Endothelial cell of umbilical vein (primary cell): ENCODE results near the gene ALDH4A1. TPM values are rescaled to one million over a fixed set of nuclear protein-coding genes. Genes with fewer than 3 reads are reported as not detected.

ENCODE experiments used
- BruUV-seq: library from RNA; stranded (reverse); fragments of 400-500 nt; replicated peaks from 2 replicates; lab custom pipeline; 2021; lab: Mats Ljungman, UMichigan
- CTCF ChIA-PET: fragments of 300-600, 350-600 bp; sonication (Branson Sonifier 250); formaldehyde crosslinking; loops from one replicate; lab custom pipeline; 2021; ENCODE audit warnings: antibody characterized with exemption, inconsistent platforms; lab: Charles Lee
- POLR2A ChIA-PET: fragments of 300-600, 350-600 bp; sonication (Branson Sonifier 250); formaldehyde crosslinking; loops from one replicate; lab custom pipeline; 2021; ENCODE audit warnings: antibody characterized with exemption, inconsistent platforms; lab: Charles Lee
- DNase-seq: peaks from one replicate; pipeline ENCODE4 v3.0.0-alpha.2; 2011; ENCODE audit warnings: low read depth, low spot score
- FAIRE-seq: peaks from 2 replicates; lab custom pipeline; 2011; peaks lifted over from hg19 to GRCh38; lab: Jason Lieb, UNC
- H2AFZ ChIP-seq: 2 replicates; pipeline ENCODE4 v1.6.0; 2012; ENCODE audit warnings: low read depth, low read length, control low read depth, inconsistent platforms
- H3K27ac ChIP-seq: 2 replicates; pipeline ENCODE4 v1.5.1; 2011; ENCODE audit warnings: low read depth, mild to moderate bottlenecking, control low read depth, low read length, moderate library complexity; ENCODE audit not compliant: insufficient read depth
- H3K27me3 ChIP-seq, 2 experiments: 2 replicates each; pipeline versions ENCODE4 v1.6.0 to v1.6.1; 2011; ENCODE audit warnings: low read length in 2 of 2, mixed read lengths in 1 of 2; ENCODE audit not compliant: control insufficient read depth in 2 of 2, insufficient read depth in 2 of 2
- H3K36me3 ChIP-seq, 2 experiments: 2 replicates in 1 of 2; 3 replicates in 1 of 2; pipeline ENCODE4 v1.5.1; 2011; ENCODE audit warnings: low read length in 2 of 2, mild to moderate bottlenecking in 1 of 2, moderate library complexity in 1 of 2; ENCODE audit not compliant: control insufficient read depth in 2 of 2, insufficient read depth in 2 of 2; ENCODE audit errors: extremely low read depth in 1 of 2
- H3K4me1 ChIP-seq: 3 replicates; pipeline ENCODE4 v1.5.1; 2011; ENCODE audit warnings: mild to moderate bottlenecking, low read length; ENCODE audit not compliant: control insufficient read depth, insufficient read depth; ENCODE audit errors: extremely low read depth
- H3K4me2 ChIP-seq: 2 replicates; pipeline ENCODE4 v1.6.1; 2011; ENCODE audit warnings: low read length, control low read depth, mixed read lengths; ENCODE audit not compliant: insufficient read depth
- H3K4me3 ChIP-seq, 3 experiments: fragments of 200-600 bp in 1 of 3; sonication (generic), shearing (Covaris generic) in 1 of 3; replicated peaks in 1 of 3; 2 replicates each; pipeline ENCODE4 v1.5.1; 2011 to 2016; ENCODE audit warnings: control low read depth in 3 of 3, low read length in 3 of 3, mild to moderate bottlenecking in 2 of 3, inconsistent platforms in 1 of 3, low read depth in 1 of 3, moderate library complexity in 1 of 3; ENCODE audit not compliant: insufficient read depth in 1 of 3
- H3K79me2 ChIP-seq: 2 replicates; pipeline ENCODE4 v1.6.0; 2012; ENCODE audit warnings: low read length, inconsistent platforms; ENCODE audit not compliant: control insufficient read depth, insufficient read depth
- H3K9ac ChIP-seq: replicated peaks from 2 replicates; pipeline ENCODE3; 2011; ENCODE audit warnings: low read length, control low read depth; ENCODE audit not compliant: insufficient read depth; ENCODE audit errors: extremely low read depth
- H3K9me1 ChIP-seq: replicated peaks from 3 replicates; pipeline ENCODE4 v1.6.0; 2011; ENCODE audit warnings: mild to moderate bottlenecking, low read length; ENCODE audit not compliant: control insufficient read depth, insufficient read depth; ENCODE audit errors: extremely low read depth
- H3K9me3 ChIP-seq: replicated peaks from 2 replicates; pipeline ENCODE4 v1.5.1; 2012; ENCODE audit warnings: low read length, inconsistent platforms; ENCODE audit not compliant: control insufficient read depth, insufficient read depth
- H4K20me1 ChIP-seq: replicated peaks from 2 replicates; pipeline ENCODE3; 2011; ENCODE audit warnings: mild to moderate bottlenecking, low read length; ENCODE audit not compliant: control insufficient read depth, insufficient read depth; ENCODE audit errors: extremely low read depth
- EZH2 ChIP-seq: IDR thresholded peaks from 2 replicates; pipeline ENCODE4 v1.6.1; 2012; ENCODE audit warnings: borderline replicate concordance, low read depth, mild to moderate bottlenecking, moderate library complexity, low read length, inconsistent platforms; ENCODE audit not compliant: severe bottlenecking
- FOS ChIP-seq: IDR thresholded peaks from 2 replicates; pipeline ENCODE4 v1.6.1; 2011; ENCODE audit warnings: mild to moderate bottlenecking, low read length, moderate library complexity, borderline replicate concordance; ENCODE audit not compliant: insufficient read depth
- JUN ChIP-seq: IDR thresholded peaks from 2 replicates; pipeline ENCODE4 v1.6.1; 2011; ENCODE audit warnings: borderline replicate concordance, low read depth; ENCODE audit not compliant: insufficient read length, insufficient read depth
- POLR2A ChIP-seq: IDR thresholded peaks from 2 replicates; pipeline ENCODE4 v1.6.1; 2012; ENCODE audit warnings: low read depth, mild to moderate bottlenecking, control low read depth, low read length
- POLR2AphosphoS5 ChIP-seq: IDR thresholded peaks from 2 replicates; pipeline ENCODE4 v1.6.1; 2012; ENCODE audit warnings: low read depth, mild to moderate bottlenecking, control low read depth, low read length, moderate library complexity; ENCODE audit not compliant: insufficient read depth
- dilution Hi-C: fragments of 300-500 bp; cut with MboI; formaldehyde crosslinking; loops from one replicate; pipeline ENCODE4 v1.15.0; 2019; ENCODE audit warnings: low sequenced_read_pairs; ENCODE audit not compliant: extremely low pct_ligation_motif_present
- intact Hi-C: fragments of 100-400 bp; cut with micrococcal nuclease; formaldehyde crosslinking; loops from one replicate; pipeline ENCODE4 v1.10.0; 2022
- polyA plus RNA-seq, 4 experiments: library from polyadenylated mRNA; depleted of rRNA in 3 of 4; stranded (reverse) in 3 of 4; unstranded in 1 of 4; fragments of >200 nt; gene quantifications; 2 replicates each; pipeline versions ENCODE4 v1.2.1 to v1.2.3, GENCODE V29; 2011 to 2012; ENCODE audit warnings: missing spikeins in 1 of 4
- total RNA-seq: library from RNA; stranded (reverse); gene quantifications from 2 replicates; pipeline ENCODE4 v1.2.3, GENCODE V29; 2021
- TF ChIP-seq, protein P1 (sequence below), 2 donors: IDR thresholded peaks; 1 replicate in 1 of 2; 2 replicates in 1 of 2; pipeline ENCODE4 v1.5.1; 2011; ENCODE audit warnings: low read length in 2 of 2, mild to moderate bottlenecking in 2 of 2, moderate library complexity in 2 of 2, control low read depth in 1 of 2, inconsistent platforms in 1 of 2, low read depth in 1 of 2; ENCODE audit not compliant: insufficient read depth in 1 of 2; ENCODE audit errors: extremely low read depth in 1 of 2
- TF ChIP-seq, protein P2 (sequence below): IDR thresholded peaks from 2 replicates; pipeline ENCODE4 v1.6.1; 2011; ENCODE audit not compliant: insufficient read depth, insufficient read length

The ALDH4A1 gene
- total and polyA plus RNA-seq, 2 donors (not counting 3 experiments of a cell fraction or from before 2014, with no cell fraction given) = 17.4 to 18.5 TPM

DNA sequence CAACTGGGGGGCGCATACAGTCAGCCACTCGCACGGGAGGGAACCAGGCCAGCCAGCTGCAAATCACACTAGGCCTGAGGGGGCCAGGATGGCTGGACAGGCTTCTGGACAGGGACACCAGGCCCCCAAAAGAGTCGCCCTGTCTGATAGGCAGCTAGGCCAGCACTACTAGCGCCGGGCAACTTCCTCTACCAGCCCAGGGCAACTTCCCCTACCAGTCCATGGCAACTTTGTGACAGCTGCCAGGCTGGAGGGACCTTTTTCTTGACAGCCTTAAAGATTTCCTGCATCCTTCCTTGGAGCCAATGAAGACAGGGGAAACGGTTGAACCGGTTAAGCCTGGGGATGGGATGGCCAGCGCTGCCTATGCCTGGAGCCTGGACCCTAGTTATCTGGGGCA is 49.1 kb upstream of the ALDH4A1 start:
- ChIA-PET POLR2A (no interaction called here), CTCF (interaction anchor here (0.9 to 5.5 kb wide), 7 partner anchors 9 to 145 kb away, joined by 3 to 70 read pairs (median 6); no protein-coding TSS in a partner anchor)
- Histone ChIP-seq H3K9ac (no peak overlapping the region), H3K79me2 (peaks cover 99% of the 10 kb centered on the region), H4K20me1 (no peaks in the 10 kb centered on the region), H3K36me3 (no peaks in the 10 kb centered on the region), H3K4me1 (peaks cover 48% of the 10 kb centered on the region), H3K4me3 (no peak overlapping the region), H3K9me1 (no peaks in the 10 kb centered on the region), H2AFZ (no peak overlapping the region), H3K4me2 (no peak overlapping the region), H3K27ac (peak overlapping the region; percentile 78), H3K27me3 (no peaks in the 10 kb centered on the region), H3K9me3 (no peaks in the 10 kb centered on the region)
- no peak for DNase-seq
- peak; percentile 64 for FAIRE-seq
- no TSS peak for BruUV-seq
- intact Hi-C loops (no loop called here), dilution Hi-C loops (no loop called here)
- TF ChIP-seq POLR2A (no peak), POLR2AphosphoS5 (no peak), FOS (no peak), EZH2 (no peak), JUN (no peak)
- TF ChIP-seq, protein P1, sequence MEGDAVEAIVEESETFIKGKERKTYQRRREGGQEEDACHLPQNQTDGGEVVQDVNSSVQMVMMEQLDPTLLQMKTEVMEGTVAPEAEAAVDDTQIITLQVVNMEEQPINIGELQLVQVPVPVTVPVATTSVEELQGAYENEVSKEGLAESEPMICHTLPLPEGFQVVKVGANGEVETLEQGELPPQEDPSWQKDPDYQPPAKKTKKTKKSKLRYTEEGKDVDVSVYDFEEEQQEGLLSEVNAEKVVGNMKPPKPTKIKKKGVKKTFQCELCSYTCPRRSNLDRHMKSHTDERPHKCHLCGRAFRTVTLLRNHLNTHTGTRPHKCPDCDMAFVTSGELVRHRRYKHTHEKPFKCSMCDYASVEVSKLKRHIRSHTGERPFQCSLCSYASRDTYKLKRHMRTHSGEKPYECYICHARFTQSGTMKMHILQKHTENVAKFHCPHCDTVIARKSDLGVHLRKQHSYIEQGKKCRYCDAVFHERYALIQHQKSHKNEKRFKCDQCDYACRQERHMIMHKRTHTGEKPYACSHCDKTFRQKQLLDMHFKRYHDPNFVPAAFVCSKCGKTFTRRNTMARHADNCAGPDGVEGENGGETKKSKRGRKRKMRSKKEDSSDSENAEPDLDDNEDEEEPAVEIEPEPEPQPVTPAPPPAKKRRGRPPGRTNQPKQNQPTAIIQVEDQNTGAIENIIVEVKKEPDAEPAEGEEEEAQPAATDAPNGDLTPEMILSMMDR (IDR thresholded peaks at IDR 0.05; ENCODE audit: extremely low read depth in 1 of 2, insufficient read depth in 1 of 2, low read depth in 1 of 2, low read length in 2 of 2) = no peak
- TF ChIP-seq, protein P2, sequence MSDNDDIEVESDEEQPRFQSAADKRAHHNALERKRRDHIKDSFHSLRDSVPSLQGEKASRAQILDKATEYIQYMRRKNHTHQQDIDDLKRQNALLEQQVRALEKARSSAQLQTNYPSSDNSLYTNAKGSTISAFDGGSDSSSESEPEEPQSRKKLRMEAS = no peak
